Measurements from ENCODE around the gene MID1. TPM values are rescaled to one million over a fixed set of nuclear protein-coding genes. Genes with fewer than 3 reads are reported as not detected.
A peak's percentile ranks its signal among the peaks of the same experiment; 100 is the strongest.

Gene MID1
- total RNA-seq, 1 donor from 2014 or later, result 31.2 TPM

GRCh38 chrX:10619425-10620046 is 849 bp downstream of the MID1 start:
- peak overlapping the region; percentile 93 for H3K4me3 Mint-ChIP-seq (ENCODE audit: unreplicated experiment)
- no peaks in the 10 kb centered on the region for H4K20me1 ChIP-seq (ENCODE audit: insufficient read depth, low read length)
- no peaks in the 10 kb centered on the region for H3K27me3 ChIP-seq (ENCODE audit: insufficient read depth, low read length)
- H3K4me1 Mint-ChIP-seq (ENCODE audit: low read depth, unreplicated experiment), result peaks cover 21% of the 10 kb centered on the region
- no peaks in the 10 kb centered on the region for H3K9me3 ChIP-seq (ENCODE audit: insufficient read depth, low read depth, low read length)
- TF ChIP-seq CTCF (IDR thresholded peaks at IDR 0.05; ENCODE audit: insufficient read depth, low read depth, low read length) (no peak), EZH2 (IDR thresholded peaks at IDR 0.05; ENCODE audit: insufficient read depth, low read length) (no peak)
- peak overlapping the region; percentile 63 for H2AFZ ChIP-seq (ENCODE audit: low read depth, low read length)
- H3K27me3 Mint-ChIP-seq (ENCODE audit: low read depth, unreplicated experiment), result no peaks in the 10 kb centered on the region
- H3K36me3 ChIP-seq (ENCODE audit: insufficient read depth, low read length), result no peaks in the 10 kb centered on the region
- H3K27ac ChIP-seq (ENCODE audit: low read depth, low read length), result peak overlapping the region; percentile 79
- H3K27ac Mint-ChIP-seq (ENCODE audit: unreplicated experiment), result peak overlapping the region; percentile 90
- H3K4me2 ChIP-seq (ENCODE audit: low read length), result peak overlapping the region; percentile 91
- H3K4me1 ChIP-seq (ENCODE audit: insufficient read depth, low read length), result peaks cover 16% of the 10 kb centered on the region
- no peaks in the 10 kb centered on the region for H3K36me3 Mint-ChIP-seq (ENCODE audit: low read depth, unreplicated experiment)
- H3K9me3 Mint-ChIP-seq (ENCODE audit: unreplicated experiment), result no peaks in the 10 kb centered on the region
- H3K79me2 ChIP-seq (ENCODE audit: insufficient read depth, low read length), result peaks cover 51% of the 10 kb centered on the region
- H3K4me3 ChIP-seq (ENCODE audit: insufficient read depth, low read depth, low read length), result peak overlapping the region; percentile 93
- no peak for FAIRE-seq
- no peak for DNase-seq (ENCODE audit: low read depth)
- peak overlapping the region; percentile 97 for H3K9ac ChIP-seq (ENCODE audit: low read length)

GRCh38 chrX:10618961-10619360 is 1.4 kb downstream of the MID1 start:
- no peaks in the 10 kb centered on the region for H3K27me3 Mint-ChIP-seq (ENCODE audit: low read depth, unreplicated experiment)
- no peaks in the 10 kb centered on the region for H3K9me3 ChIP-seq (ENCODE audit: insufficient read depth, low read depth, low read length)
- peak overlapping the region; percentile 91 for H3K4me2 ChIP-seq (ENCODE audit: low read length)
- H3K27ac ChIP-seq (ENCODE audit: low read depth, low read length), result peak overlapping the region; percentile 79
- peaks cover 21% of the 10 kb centered on the region for H3K4me1 Mint-ChIP-seq (ENCODE audit: low read depth, unreplicated experiment)
- no peaks in the 10 kb centered on the region for H3K9me3 Mint-ChIP-seq (ENCODE audit: unreplicated experiment)
- H3K36me3 Mint-ChIP-seq (ENCODE audit: low read depth, unreplicated experiment), result no peaks in the 10 kb centered on the region
- no peaks in the 10 kb centered on the region for H4K20me1 ChIP-seq (ENCODE audit: insufficient read depth, low read length)
- TF ChIP-seq EZH2 (IDR thresholded peaks at IDR 0.05; ENCODE audit: insufficient read depth, low read length) (no peak), CTCF (IDR thresholded peaks at IDR 0.05; ENCODE audit: insufficient read depth, low read depth, low read length) (no peak)
- H3K4me3 Mint-ChIP-seq (ENCODE audit: unreplicated experiment), result peak overlapping the region; percentile 93
- FAIRE-seq, result no peak
- peaks cover 57% of the 10 kb centered on the region for H3K79me2 ChIP-seq (ENCODE audit: insufficient read depth, low read length)
- H3K9ac ChIP-seq (ENCODE audit: low read length), result peak overlapping the region; percentile 97
- peak overlapping the region; percentile 38 for H3K27ac Mint-ChIP-seq (ENCODE audit: unreplicated experiment)
- H2AFZ ChIP-seq (ENCODE audit: low read depth, low read length), result no peak overlapping the region
- H3K36me3 ChIP-seq (ENCODE audit: insufficient read depth, low read length), result no peaks in the 10 kb centered on the region
- H3K4me3 ChIP-seq (ENCODE audit: insufficient read depth, low read depth, low read length), result peak overlapping the region; percentile 93
- H3K4me1 ChIP-seq (ENCODE audit: insufficient read depth, low read length), result peaks cover 17% of the 10 kb centered on the region
- no peaks in the 10 kb centered on the region for H3K27me3 ChIP-seq (ENCODE audit: insufficient read depth, low read length)
- DNase-seq (ENCODE audit: low read depth), result no peak

- H3K27ac Mint-ChIP-seq (ENCODE audit: unreplicated experiment), result no peak overlapping the region
- H3K4me3 ChIP-seq (ENCODE audit: insufficient read depth, low read depth, low read length), result peak overlapping the region; percentile 93
These were observed 2.4 kb downstream of the MID1 start for GRCh38 chrX:10617999-10618351.

More at GRCh38 chrX:10617999-10618351, 2.4 kb downstream of the MID1 start:
- Histone ChIP-seq H3K79me2 (ENCODE audit: insufficient read depth, low read length) (peaks cover 66% of the 10 kb centered on the region), H3K4me2 (ENCODE audit: low read length) (peak overlapping the region; percentile 91), H2AFZ (ENCODE audit: low read depth, low read length) (no peak overlapping the region), H3K27me3 (ENCODE audit: insufficient read depth, low read length) (no peaks in the 10 kb centered on the region), H4K20me1 (ENCODE audit: insufficient read depth, low read length) (no peaks in the 10 kb centered on the region), H3K4me1 (ENCODE audit: insufficient read depth, low read length) (peaks cover 19% of the 10 kb centered on the region), H3K36me3 (ENCODE audit: insufficient read depth, low read length) (no peaks in the 10 kb centered on the region), H3K9me3 (ENCODE audit: insufficient read depth, low read depth, low read length) (no peaks in the 10 kb centered on the region), H3K9ac (ENCODE audit: low read length) (peak overlapping the region; percentile 97), H3K27ac (ENCODE audit: low read depth, low read length) (peak overlapping the region; percentile 79)
- TF ChIP-seq CTCF (IDR thresholded peaks at IDR 0.05; ENCODE audit: insufficient read depth, low read depth, low read length) (no peak), EZH2 (IDR thresholded peaks at IDR 0.05; ENCODE audit: insufficient read depth, low read length) (no peak)
- Mint-ChIP-seq H3K4me1 (ENCODE audit: low read depth, unreplicated experiment) (peaks cover 21% of the 10 kb centered on the region), H3K36me3 (ENCODE audit: low read depth, unreplicated experiment) (no peaks in the 10 kb centered on the region), H3K27me3 (ENCODE audit: low read depth, unreplicated experiment) (no peaks in the 10 kb centered on the region), H3K9me3 (ENCODE audit: unreplicated experiment) (no peaks in the 10 kb centered on the region), H3K4me3 (ENCODE audit: unreplicated experiment) (peak overlapping the region; percentile 93)
- DNase-seq (ENCODE audit: low read depth), result peak; percentile 49
- FAIRE-seq, result peak; percentile 60

Measured in astrocyte (in vitro differentiated cells and primary cell).